SK-N-MC (cell line): Measurements from ENCODE around the gene FAM83E.

Source experiments
- EZH2 ChIP-seq: fragments of 200-600 bp; sonication (generic); IDR thresholded peaks from one replicate; pipeline ENCODE4 v1.6.1; 2017; ENCODE audit warnings: antibody characterized with exemption
- POLR2AphosphoS5 ChIP-seq: IDR thresholded peaks from 2 replicates; pipeline ENCODE4 v1.6.1; 2012; ENCODE audit warnings: mild to moderate bottlenecking, low read depth, low read length, borderline replicate concordance

- no peak for TF ChIP-seq EZH2
- no peak for TF ChIP-seq POLR2AphosphoS5
Measured at GRCh38 chr19:48575931-48576622, 38.8 kb downstream of the FAM83E start.
